ENCODE measurements around the gene CEPT1.

Gene CEPT1

DNA sequence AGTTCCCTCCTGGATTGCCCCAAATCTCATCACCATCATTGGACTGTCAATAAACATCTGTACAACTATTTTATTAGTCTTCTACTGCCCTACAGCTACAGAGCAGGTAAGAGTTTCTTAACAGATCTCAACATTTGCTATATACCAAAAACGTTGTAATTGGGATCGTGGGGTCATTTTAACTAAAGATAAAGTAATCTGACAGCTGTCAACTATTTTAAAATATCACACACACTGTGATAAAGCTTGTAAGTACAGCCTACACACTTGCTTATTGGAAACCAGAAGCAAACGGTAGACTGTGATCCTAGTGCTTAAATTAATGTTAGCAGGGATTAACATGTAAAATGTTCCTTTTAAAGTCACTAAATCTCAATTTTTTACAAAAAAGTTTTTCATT is 7.9 kb downstream of the CEPT1 start:
- no peak for TF ChIP-seq CEBPB (IDR thresholded peaks at IDR 0.05)
- TF ChIP-seq, protein P1, sequence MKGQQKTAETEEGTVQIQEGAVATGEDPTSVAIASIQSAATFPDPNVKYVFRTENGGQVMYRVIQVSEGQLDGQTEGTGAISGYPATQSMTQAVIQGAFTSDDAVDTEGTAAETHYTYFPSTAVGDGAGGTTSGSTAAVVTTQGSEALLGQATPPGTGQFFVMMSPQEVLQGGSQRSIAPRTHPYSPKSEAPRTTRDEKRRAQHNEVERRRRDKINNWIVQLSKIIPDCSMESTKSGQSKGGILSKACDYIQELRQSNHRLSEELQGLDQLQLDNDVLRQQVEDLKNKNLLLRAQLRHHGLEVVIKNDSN (IDR thresholded peaks at IDR 0.05) = no peak
- TF ChIP-seq CREB1 (IDR thresholded peaks at IDR 0.05; ENCODE audit: low read depth) = no peak
- no peak for TF ChIP-seq EP300 (IDR thresholded peaks at IDR 0.05; ENCODE audit: borderline replicate concordance)
- no peak for TF ChIP-seq NFIC (IDR thresholded peaks at IDR 0.05)
- TF ChIP-seq TAF1 (IDR thresholded peaks at IDR 0.05; ENCODE audit: low read depth) = no peak
- TF ChIP-seq, protein P2, sequence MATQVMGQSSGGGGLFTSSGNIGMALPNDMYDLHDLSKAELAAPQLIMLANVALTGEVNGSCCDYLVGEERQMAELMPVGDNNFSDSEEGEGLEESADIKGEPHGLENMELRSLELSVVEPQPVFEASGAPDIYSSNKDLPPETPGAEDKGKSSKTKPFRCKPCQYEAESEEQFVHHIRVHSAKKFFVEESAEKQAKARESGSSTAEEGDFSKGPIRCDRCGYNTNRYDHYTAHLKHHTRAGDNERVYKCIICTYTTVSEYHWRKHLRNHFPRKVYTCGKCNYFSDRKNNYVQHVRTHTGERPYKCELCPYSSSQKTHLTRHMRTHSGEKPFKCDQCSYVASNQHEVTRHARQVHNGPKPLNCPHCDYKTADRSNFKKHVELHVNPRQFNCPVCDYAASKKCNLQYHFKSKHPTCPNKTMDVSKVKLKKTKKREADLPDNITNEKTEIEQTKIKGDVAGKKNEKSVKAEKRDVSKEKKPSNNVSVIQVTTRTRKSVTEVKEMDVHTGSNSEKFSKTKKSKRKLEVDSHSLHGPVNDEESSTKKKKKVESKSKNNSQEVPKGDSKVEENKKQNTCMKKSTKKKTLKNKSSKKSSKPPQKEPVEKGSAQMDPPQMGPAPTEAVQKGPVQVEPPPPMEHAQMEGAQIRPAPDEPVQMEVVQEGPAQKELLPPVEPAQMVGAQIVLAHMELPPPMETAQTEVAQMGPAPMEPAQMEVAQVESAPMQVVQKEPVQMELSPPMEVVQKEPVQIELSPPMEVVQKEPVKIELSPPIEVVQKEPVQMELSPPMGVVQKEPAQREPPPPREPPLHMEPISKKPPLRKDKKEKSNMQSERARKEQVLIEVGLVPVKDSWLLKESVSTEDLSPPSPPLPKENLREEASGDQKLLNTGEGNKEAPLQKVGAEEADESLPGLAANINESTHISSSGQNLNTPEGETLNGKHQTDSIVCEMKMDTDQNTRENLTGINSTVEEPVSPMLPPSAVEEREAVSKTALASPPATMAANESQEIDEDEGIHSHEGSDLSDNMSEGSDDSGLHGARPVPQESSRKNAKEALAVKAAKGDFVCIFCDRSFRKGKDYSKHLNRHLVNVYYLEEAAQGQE (IDR thresholded peaks at IDR 0.05; ENCODE audit: low read depth) = no peak

DNA sequence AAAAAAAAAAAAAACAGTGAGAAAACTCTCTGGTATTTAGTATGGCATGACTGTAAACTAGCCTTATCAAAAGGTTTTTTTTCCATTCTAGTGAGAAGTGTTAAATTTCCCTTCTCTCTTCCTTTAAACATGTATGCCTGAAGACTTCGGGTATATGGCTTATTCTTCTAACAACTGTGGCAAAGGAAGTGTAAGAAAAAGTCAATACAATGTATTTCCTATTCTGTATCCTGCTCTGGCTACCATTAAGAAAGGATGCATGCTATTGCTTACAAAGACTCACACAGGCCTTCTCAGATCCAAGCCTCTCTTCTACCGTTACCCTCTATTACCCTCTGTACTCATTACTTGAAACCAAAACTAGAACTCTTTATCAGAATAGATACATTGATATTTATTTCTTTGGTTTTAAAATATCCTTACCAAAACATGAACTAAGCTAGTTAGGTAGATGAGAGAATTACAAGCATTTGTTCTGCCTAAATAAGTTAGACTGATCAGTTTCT is 8.4 kb downstream of the CEPT1 start:
- TF ChIP-seq EGR1 (IDR thresholded peaks at IDR 0.05) (no peak), CREB1 (IDR thresholded peaks at IDR 0.05; ENCODE audit: low read depth) (no peak), TEAD4 (IDR thresholded peaks at IDR 0.05) (no peak), FOXM1 (IDR thresholded peaks at IDR 0.05; ENCODE audit: borderline replicate concordance, low read depth) (no peak), YY1 (IDR thresholded peaks at IDR 0.05; ENCODE audit: low read depth) (no peak), RAD21 (IDR thresholded peaks at IDR 0.05; ENCODE audit: low read depth) (no peak), ZBTB7A (IDR thresholded peaks at IDR 0.05; ENCODE audit: low read depth) (no peak)
- TF ChIP-seq, protein P1 (IDR thresholded peaks at IDR 0.05) = no peak

DNA sequence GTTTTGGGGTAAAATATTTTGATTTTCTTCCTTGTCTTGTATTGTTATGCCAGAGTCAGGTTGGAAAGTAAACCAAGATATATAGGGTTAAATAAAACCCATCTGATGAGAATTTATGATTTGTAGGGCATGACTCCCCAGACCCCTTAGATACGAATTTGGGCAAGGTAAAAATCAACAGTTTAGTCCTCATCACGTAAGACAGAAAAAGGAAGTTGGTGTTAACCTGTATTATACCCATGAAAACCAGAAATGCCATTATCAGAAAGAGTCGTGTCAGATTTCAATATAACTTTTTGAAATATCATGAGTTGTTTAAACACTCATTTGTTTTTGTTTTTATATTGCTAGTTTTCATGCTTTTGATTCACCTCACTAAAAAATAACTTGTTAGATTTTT is 11.8 kb downstream of the CEPT1 start:
- TF ChIP-seq TCF12 (IDR thresholded peaks at IDR 0.05; ENCODE audit: low read depth) = no peak
- TF ChIP-seq, protein P3, sequence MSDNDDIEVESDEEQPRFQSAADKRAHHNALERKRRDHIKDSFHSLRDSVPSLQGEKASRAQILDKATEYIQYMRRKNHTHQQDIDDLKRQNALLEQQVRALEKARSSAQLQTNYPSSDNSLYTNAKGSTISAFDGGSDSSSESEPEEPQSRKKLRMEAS (IDR thresholded peaks at IDR 0.05) = no peak
- TF ChIP-seq, protein P2 (IDR thresholded peaks at IDR 0.05; ENCODE audit: low read depth) = no peak
- TF ChIP-seq ZBTB7A (IDR thresholded peaks at IDR 0.05; ENCODE audit: low read depth) = no peak

DNA sequence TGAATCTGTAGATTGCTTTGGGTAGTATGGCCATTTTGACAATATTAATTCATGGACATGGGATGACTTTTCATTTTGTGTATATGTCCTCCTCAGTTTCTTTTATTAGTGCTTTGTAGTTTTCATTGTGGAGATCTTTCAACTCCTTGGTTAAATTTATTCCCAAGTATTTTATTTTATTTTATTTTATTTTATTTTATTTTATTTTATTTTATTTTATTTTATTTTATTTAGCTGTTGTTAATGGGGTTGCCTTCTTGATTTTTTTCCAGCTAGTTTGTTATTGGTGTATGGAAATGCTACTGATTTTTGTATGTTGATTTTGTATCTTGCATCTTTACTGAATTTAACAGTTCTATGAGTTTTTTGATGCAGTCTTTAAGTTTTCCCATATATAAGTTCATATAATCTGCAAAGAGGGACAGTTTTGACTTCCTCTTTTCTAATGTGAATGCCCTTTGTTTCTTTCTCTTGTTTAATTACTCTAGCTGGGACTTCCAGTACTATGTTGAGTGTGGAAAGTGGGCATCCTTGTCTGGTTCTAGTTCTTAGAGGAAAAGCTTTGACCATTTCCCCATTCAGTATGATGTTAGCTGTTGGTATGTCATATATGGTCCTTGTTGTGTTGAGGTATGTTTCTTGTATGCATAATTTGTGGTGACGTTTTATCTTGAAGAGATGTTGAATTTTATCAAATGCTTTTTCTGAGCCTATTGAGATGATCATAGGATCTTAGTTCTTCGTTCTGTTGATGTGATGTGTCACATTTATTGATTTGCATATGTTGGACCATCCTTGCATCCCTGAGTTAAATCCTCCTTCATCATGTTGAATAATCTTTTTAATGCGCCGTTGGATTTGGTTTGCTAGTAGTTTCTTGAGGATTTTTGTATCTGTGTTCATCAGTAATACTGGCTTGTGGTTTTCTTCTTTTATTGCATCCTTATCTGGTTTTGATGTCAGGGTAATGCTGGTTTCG is 14.3 kb downstream of the CEPT1 start:
- TF ChIP-seq, protein P1 (IDR thresholded peaks at IDR 0.05) = no peak
- no peak for TF ChIP-seq TEAD4 (IDR thresholded peaks at IDR 0.05)
- no peak for TF ChIP-seq CEBPB (IDR thresholded peaks at IDR 0.05)
- TF ChIP-seq, protein P2 (IDR thresholded peaks at IDR 0.05; ENCODE audit: low read depth) = no peak
- TF ChIP-seq ZBTB7A (IDR thresholded peaks at IDR 0.05; ENCODE audit: low read depth) = no peak
- TF ChIP-seq EP300 (IDR thresholded peaks at IDR 0.05; ENCODE audit: borderline replicate concordance) = no peak
- TF ChIP-seq, protein P3 (IDR thresholded peaks at IDR 0.05) = no peak
